Smooth muscle cell (in vitro differentiated cells): ENCODE data around the gene ZNF569. TPM values are rescaled to one million over a fixed set of nuclear protein-coding genes. Genes with fewer than 3 reads are reported as not detected.
A peak's percentile ranks its signal among the peaks of the same experiment; 100 is the strongest.

Experiments used
- DNase-seq: peaks from one replicate; lab custom pipeline; 2025; ENCODE audit not compliant: unreplicated experiment; lab: John Stamatoyannopoulos, UW
- H2AFZ ChIP-seq: fragments of 200-600 bp; sonication (generic); 2 replicates; pipeline ENCODE4 v1.6.0; 2016; ENCODE audit warnings: antibody characterized with exemption, low read depth, mild to moderate bottlenecking
- H3F3A ChIP-seq: fragments of 200-600 bp; sonication (generic); 2 replicates; pipeline ENCODE4 v1.6.0; 2017; ENCODE audit warnings: antibody characterized with exemption, low read depth
- H3K27ac ChIP-seq: fragments of 200-600 bp; sonication (generic); 2 replicates; pipeline ENCODE4 v1.5.1; 2016; ENCODE audit warnings: low read depth, mild to moderate bottlenecking
- H3K27me3 ChIP-seq: fragments of 200-600 bp; sonication (generic); 2 replicates; pipeline ENCODE4 v1.6.1; 2016; ENCODE audit warnings: low read depth, mild to moderate bottlenecking
- H3K36me3 ChIP-seq: fragments of 200-600 bp; sonication (generic); 2 replicates; pipeline ENCODE4 v1.5.1; 2016; ENCODE audit warnings: low read depth
- H3K4me1 ChIP-seq: fragments of 200-600 bp; sonication (generic); 2 replicates; pipeline ENCODE4 v1.5.1; 2016; ENCODE audit warnings: low read depth
- H3K4me2 ChIP-seq: fragments of 200-600 bp; sonication (generic); 2 replicates; pipeline ENCODE4 v1.6.0; 2016; ENCODE audit warnings: mild to moderate bottlenecking
- H3K4me3 ChIP-seq: fragments of 200-600 bp; sonication (generic); 2 replicates; pipeline ENCODE4 v1.5.1; 2016; ENCODE audit warnings: mild to moderate bottlenecking
- H3K79me2 ChIP-seq: fragments of 200-600 bp; sonication (generic); 2 replicates; pipeline ENCODE4 v1.6.0; 2016; ENCODE audit warnings: low read depth, mild to moderate bottlenecking
- H3K9ac ChIP-seq: fragments of 200-600 bp; sonication (generic); 2 replicates; pipeline ENCODE4 v1.6.0; 2016; ENCODE audit warnings: low read depth
- H3K9me3 ChIP-seq: fragments of 200-600 bp; sonication (generic); replicated peaks from 2 replicates; pipeline ENCODE4 v1.5.1; 2016; ENCODE audit warnings: low read depth
- H4K20me1 ChIP-seq: fragments of 200-600 bp; sonication (generic); 2 replicates; pipeline ENCODE4 v1.6.0; 2016; ENCODE audit warnings: low read depth
- CTCF ChIP-seq: fragments of 200-600 bp; sonication (generic); IDR thresholded peaks from 2 replicates; pipeline ENCODE4 v1.5.1; 2017; ENCODE audit warnings: borderline replicate concordance, mild to moderate bottlenecking, antibody characterized with exemption; ENCODE audit not compliant: insufficient read depth, poor library complexity, severe bottlenecking
- WGBS: methylation state at CpG from one replicate; pipeline ENCODE4 v1.1.7; 2016; ENCODE audit warnings: low lambda C conversion rate; 5-methylcytosine and 5-hydroxymethylcytosine counted together
- polyA plus RNA-seq: library from polyadenylated mRNA; unstranded; fragments of >200 nt; fragmentation: Nextera tagmentation; extraction: Ambion mirVana; gene quantifications from 2 replicates; pipeline ENCODE4 v1.2.1, GENCODE V29; 2016
- total RNA-seq: library from RNA; depleted of rRNA; stranded (reverse); fragments of >200 nt; gene quantifications from 2 replicates; pipeline ENCODE4 v1.2.3, GENCODE V29; 2014

ZNF569 gene
- total and polyA plus RNA-seq, 2 experiments from 2014 or later = 3.8 to 6.6 TPM

GRCh38 chr19:37468961-37469777, 1.9 kb upstream of the ZNF569 start, which contains the start of gene ZNF570:
Gene ZNF570, plus strand, starts transcription at chr19:37469356. Its CDS starts 999 bp downstream, at chr19:37470355.
- TF ChIP-seq CTCF = no peak

DNA sequence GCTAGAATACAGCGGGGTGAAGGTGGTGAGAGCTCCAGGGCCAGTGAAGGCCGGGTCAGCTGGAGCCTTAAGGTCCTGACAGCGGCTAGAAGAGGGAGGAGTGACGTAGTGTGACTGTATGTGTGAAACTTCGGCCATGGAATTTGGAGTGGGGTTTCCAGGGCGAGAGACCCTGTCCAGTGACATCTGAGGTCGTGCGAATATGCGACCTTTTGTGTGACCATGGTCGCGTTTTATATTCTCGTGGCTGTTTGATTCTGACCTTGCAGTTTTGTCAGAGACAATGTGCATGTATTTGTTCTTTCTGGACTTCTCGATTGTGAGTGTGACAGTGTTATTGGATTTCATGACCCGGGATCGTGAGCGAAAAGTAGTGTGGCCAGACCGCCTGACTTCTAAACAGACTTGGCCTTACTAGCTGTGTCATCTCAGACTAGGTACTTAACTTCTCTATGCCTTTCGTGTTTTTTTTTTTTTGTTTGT, 405 bp upstream of the ZNF569 start:
- Histone ChIP-seq H3K9ac (no peak overlapping the region), H3K27me3 (no peaks in the 10 kb centered on the region), H3F3A (no peaks in the 10 kb centered on the region), H3K4me2 (peak overlapping the region; percentile 94), H2AFZ (peak overlapping the region; percentile 87), H3K27ac (peak overlapping the region; percentile 68), H3K4me1 (peaks cover 7% of the 10 kb centered on the region), H3K36me3 (peaks cover 35% of the 10 kb centered on the region), H3K9me3 (peaks cover 12% of the 10 kb centered on the region), H4K20me1 (no peaks in the 10 kb centered on the region), H3K4me3 (peak overlapping the region; percentile 83), H3K79me2 (peaks cover 41% of the 10 kb centered on the region)
- 64% methylated on average over 14 of the region's 18 CpGs for WGBS
- no peak for TF ChIP-seq CTCF
- DNase-seq = no peak

More at GRCh38 chr19:37468961-37469777, 1.9 kb upstream of the ZNF569 start, which contains the start of gene ZNF570:
- H3F3A ChIP-seq = no peaks in the 10 kb centered on the region
- peaks cover 26% of the 10 kb centered on the region for H3K36me3 ChIP-seq
- peak within 1 kb of the TSS; percentile 57 for H3K9ac ChIP-seq
- peak within 1 kb of the TSS; percentile 97 for H2AFZ ChIP-seq
- peak; percentile 32 for DNase-seq
- H3K27me3 ChIP-seq = no peaks in the 10 kb centered on the region
- WGBS = 1% methylated on average over 63 of the region's 63 CpGs
- H3K9me3 ChIP-seq = peaks cover 7% of the 10 kb centered on the region
- peak within 1 kb of the TSS; percentile 47 for H3K27ac ChIP-seq
- H3K79me2 ChIP-seq = peaks cover 52% of the 10 kb centered on the region
- peak within 1 kb of the TSS; percentile 82 for H3K4me2 ChIP-seq
- H3K4me1 ChIP-seq = peaks cover 7% of the 10 kb centered on the region
- no peaks in the 10 kb centered on the region for H4K20me1 ChIP-seq
- H3K4me3 ChIP-seq = peak within 1 kb of the TSS; percentile 84

GRCh38 chr19:37466277-37466797, 907 bp downstream of the ZNF569 start:
- H3K27ac ChIP-seq = peak overlapping the region; percentile 68

More at GRCh38 chr19:37466277-37466797, 907 bp downstream of the ZNF569 start:
- Histone ChIP-seq H3K4me2 (peak overlapping the region; percentile 94), H3K79me2 (peaks cover 31% of the 10 kb centered on the region), H3F3A (no peaks in the 10 kb centered on the region), H3K27me3 (no peaks in the 10 kb centered on the region), H4K20me1 (no peaks in the 10 kb centered on the region), H3K9me3 (peaks cover 16% of the 10 kb centered on the region), H2AFZ (peak overlapping the region; percentile 87), H3K4me3 (peak overlapping the region; percentile 83), H3K4me1 (peaks cover 7% of the 10 kb centered on the region), H3K36me3 (peaks cover 38% of the 10 kb centered on the region), H3K9ac (peak overlapping the region; percentile 54)
- no peak for DNase-seq
- WGBS = 42% methylated on average over 25 of the region's 25 CpGs
- TF ChIP-seq CTCF = no peak
